ENCODE measurements around the gene C3AR1.

The C3AR1 gene

GRCh38 chr12:8069582-8069981 is 3.4 kb upstream of the C3AR1 start:
- Histone ChIP-seq H3K27ac (replicated peaks) (peak overlapping the region; percentile 69), H3K4me3 (replicated peaks; ENCODE audit: insufficient read depth, low read length) (no peak overlapping the region), H3K27me3 (ENCODE audit: insufficient read depth, poor library complexity, severe bottlenecking) (no peaks in the 10 kb centered on the region)
- TF ChIP-seq GABPA (IDR thresholded peaks at IDR 0.05; ENCODE audit: low read depth) = no peak
- TF ChIP-seq CTCF (IDR thresholded peaks at IDR 0.05; ENCODE audit: insufficient read depth, low read length) = no peak
- TF ChIP-seq SPI1 (IDR thresholded peaks at IDR 0.05; ENCODE audit: borderline replicate concordance, low read depth) = no peak
- TF ChIP-seq POLR2AphosphoS5 (IDR thresholded peaks at IDR 0.05; ENCODE audit: low read depth) = no peak
- no peak for TF ChIP-seq REST (IDR thresholded peaks at IDR 0.05; ENCODE audit: insufficient replicate concordance, low read depth)
- no peak for DNase-seq (ENCODE audit: low read depth in 1 of 2, low spot score in 1 of 2)

- Histone ChIP-seq H3K27ac (replicated peaks) (peak overlapping the region; percentile 60), H3K4me3 (replicated peaks; ENCODE audit: insufficient read depth, low read length) (no peak overlapping the region), H3K27me3 (ENCODE audit: insufficient read depth, poor library complexity, severe bottlenecking) (no peaks in the 10 kb centered on the region)
- no peak for DNase-seq (ENCODE audit: low read depth in 1 of 2, low spot score in 1 of 2)
- TF ChIP-seq REST (IDR thresholded peaks at IDR 0.05; ENCODE audit: insufficient replicate concordance, low read depth) (no peak), CTCF (IDR thresholded peaks at IDR 0.05; ENCODE audit: insufficient read depth, low read length) (no peak)
These were observed 2.0 kb downstream of the C3AR1 start for GRCh38 chr12:8064131-8064530.

GRCh38 chr12:8058506-8058905 is 7.7 kb downstream of the C3AR1 start:
- H3K4me3 ChIP-seq (replicated peaks; ENCODE audit: insufficient read depth, low read length) = no peak overlapping the region
- TF ChIP-seq REST (IDR thresholded peaks at IDR 0.05; ENCODE audit: insufficient replicate concordance, low read depth) = no peak
- no peak for TF ChIP-seq CTCF (IDR thresholded peaks at IDR 0.05; ENCODE audit: insufficient read depth, low read length)
- TF ChIP-seq GABPA (IDR thresholded peaks at IDR 0.05; ENCODE audit: low read depth) = no peak
- TF ChIP-seq SPI1 (IDR thresholded peaks at IDR 0.05; ENCODE audit: borderline replicate concordance, low read depth) = no peak
- no peak for TF ChIP-seq POLR2AphosphoS5 (IDR thresholded peaks at IDR 0.05; ENCODE audit: low read depth)
- H3K27ac ChIP-seq (replicated peaks) = peak overlapping the region; percentile 80
- H3K27me3 ChIP-seq (ENCODE audit: insufficient read depth, poor library complexity, severe bottlenecking) = no peaks in the 10 kb centered on the region
- DNase-seq (ENCODE audit: low read depth in 1 of 2, low spot score in 1 of 2) = no peak
